Stomach (tissue), 9 donors: Measurements from ENCODE around the gene BABAM2. TPM values are rescaled to one million over a fixed set of nuclear protein-coding genes. Genes with fewer than 3 reads are reported as not detected.
A peak's percentile ranks its signal among the peaks of the same experiment; 100 is the strongest.

Source experiments
- DNase-seq, 2 donors: peaks; one replicate each; pipeline versions ENCODE4 v3.0.0 to v3.0.0-alpha.2; 2013 to 2019
- H3K27ac ChIP-seq, 5 donors: fragments of 200-600 bp in 4 of 5; sonication (generic) in 4 of 5; one replicate each; pipeline ENCODE4 v1.5.1; 2013 to 2019; ENCODE audit warnings: mild to moderate bottlenecking in 1 of 5, moderate library complexity in 1 of 5
- H3K27me3 ChIP-seq, 3 donors: fragments of 200-600 bp; sonication (generic); one replicate each; pipeline ENCODE4 v1.5.1; 2017 to 2019; ENCODE audit warnings: mixed run types in 1 of 3
- H3K36me3 ChIP-seq, 4 donors: fragments of 200-600 bp; sonication (generic); 1 replicate in 3 of 4; 2 replicates in 1 of 4; pipeline ENCODE4 v1.5.1; 2016 to 2019
- H3K4me1 ChIP-seq, 4 donors: fragments of 200-600 bp; sonication (generic); one replicate each; pipeline ENCODE4 v1.5.1; 2016 to 2019
- H3K4me3 ChIP-seq, 4 donors: fragments of 200-600 bp; sonication (generic) in 3 of 4; one replicate each; pipeline ENCODE4 v1.5.1; 2016 to 2019; ENCODE audit warnings: mild to moderate bottlenecking in 1 of 4
- H3K9me3 ChIP-seq, 4 donors: fragments of 200-600 bp; sonication (generic); one replicate each; pipeline ENCODE4 v1.5.1; 2016 to 2019
- EP300 ChIP-seq: sonication (generic); formaldehyde crosslinking; IDR thresholded peaks from one replicate; pipeline ENCODE4 v1.6.1; 2017; ENCODE audit warnings: antibody characterized with exemption
- POLR2A ChIP-seq, 4 donors: fragments of 450-650 bp; IDR thresholded peaks; one replicate each; pipeline ENCODE4 v1.6.1; 2016; ENCODE audit warnings: antibody characterized with exemption in 4 of 4, control low read depth in 2 of 4, mild to moderate bottlenecking in 1 of 4, moderate library complexity in 1 of 4
- POLR2AphosphoS5 ChIP-seq, 3 donors: sonication (generic); formaldehyde crosslinking; IDR thresholded peaks; one replicate each; pipeline ENCODE4 v1.6.1; 2016; ENCODE audit warnings: antibody characterized with exemption in 3 of 3
- WGBS, 5 donors: extraction: QIAGEN DNeasy Blood & Tissue Kit in 3 of 5; methylation state at CpG; one replicate each; pipeline versions ENCODE4 v1.1.5 to v1.1.7; 2013 to 2018; 5-methylcytosine and 5-hydroxymethylcytosine counted together
- intact Hi-C: fragments of 100-400 bp; cut with DNase I; formaldehyde crosslinking; loops from one replicate; pipeline ENCODE4 v1.15.1; 2023; ENCODE audit warnings: low total_unique reads
- polyA plus RNA-seq, 3 donors: library from polyadenylated mRNA; stranded (reverse); fragments of 200-250 nt; gene quantifications; one replicate each; pipeline ENCODE4 v1.2.3, GENCODE V29; 2013
- total RNA-seq, 5 donors: library from RNA; depleted of rRNA; stranded (reverse); fragments of >200 nt; gene quantifications; one replicate each; pipeline versions ENCODE4 v1.1.0 to v1.2.3, GENCODE V29; 2014 to 2016
- TF ChIP-seq, protein P1 (sequence below), 7 experiments: fragments of 450-650 bp in 4 of 7; fragments of 200-600 bp in 3 of 7; sonication (generic) in 3 of 7; IDR thresholded peaks; one replicate each; pipeline ENCODE4 v1.5.1; 2016 to 2019; ENCODE audit warnings: antibody characterized with exemption in 7 of 7, control low read depth in 2 of 7, mild to moderate bottlenecking in 1 of 7
- donor health status: healthy with polysubstance abuse.
- donor health status: Bipolar disorder and iron deficiency.
- donor health status: healthy.

BABAM2 gene
- total and polyA plus RNA-seq, 8 donors = 14.2 to 41.4 (median 22.8) TPM

DNA sequence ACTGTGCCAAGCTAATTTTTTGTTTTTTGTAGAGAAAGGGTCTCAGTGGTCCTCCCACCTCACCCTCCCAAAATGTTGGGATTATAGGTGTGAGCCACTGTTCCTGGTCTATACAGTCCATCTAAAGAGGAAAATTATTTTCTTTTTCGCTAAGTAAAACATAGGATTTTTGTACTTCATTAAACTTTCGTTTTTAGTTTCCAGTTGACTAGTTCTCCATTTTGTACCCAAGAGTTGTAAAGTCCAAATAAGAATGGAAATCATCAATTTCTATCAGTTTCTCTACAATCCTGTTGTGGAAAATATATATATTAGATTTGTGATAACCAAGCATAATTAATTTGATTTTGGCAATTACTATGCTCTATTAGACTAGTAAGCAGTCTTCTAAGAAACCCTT is 156.4 kb downstream of the BABAM2 start:
- DNase-seq = no peak
- TF ChIP-seq, protein P1, sequence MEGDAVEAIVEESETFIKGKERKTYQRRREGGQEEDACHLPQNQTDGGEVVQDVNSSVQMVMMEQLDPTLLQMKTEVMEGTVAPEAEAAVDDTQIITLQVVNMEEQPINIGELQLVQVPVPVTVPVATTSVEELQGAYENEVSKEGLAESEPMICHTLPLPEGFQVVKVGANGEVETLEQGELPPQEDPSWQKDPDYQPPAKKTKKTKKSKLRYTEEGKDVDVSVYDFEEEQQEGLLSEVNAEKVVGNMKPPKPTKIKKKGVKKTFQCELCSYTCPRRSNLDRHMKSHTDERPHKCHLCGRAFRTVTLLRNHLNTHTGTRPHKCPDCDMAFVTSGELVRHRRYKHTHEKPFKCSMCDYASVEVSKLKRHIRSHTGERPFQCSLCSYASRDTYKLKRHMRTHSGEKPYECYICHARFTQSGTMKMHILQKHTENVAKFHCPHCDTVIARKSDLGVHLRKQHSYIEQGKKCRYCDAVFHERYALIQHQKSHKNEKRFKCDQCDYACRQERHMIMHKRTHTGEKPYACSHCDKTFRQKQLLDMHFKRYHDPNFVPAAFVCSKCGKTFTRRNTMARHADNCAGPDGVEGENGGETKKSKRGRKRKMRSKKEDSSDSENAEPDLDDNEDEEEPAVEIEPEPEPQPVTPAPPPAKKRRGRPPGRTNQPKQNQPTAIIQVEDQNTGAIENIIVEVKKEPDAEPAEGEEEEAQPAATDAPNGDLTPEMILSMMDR (IDR thresholded peaks at IDR 0.05) = no peak
- no peak for TF ChIP-seq EP300
- TF ChIP-seq POLR2AphosphoS5 (IDR thresholded peaks at IDR 0.05) = no peak
- no peak for TF ChIP-seq POLR2A (IDR thresholded peaks at IDR 0.05)
- Histone ChIP-seq H3K27me3 (no peaks in the 10 kb centered on the region), H3K4me1 (peaks cover 0 to 24% (median 8%) of the 10 kb centered on the region in 4 donors), H3K9me3 (no peaks in the 10 kb centered on the region), H3K36me3 (no peaks in the 10 kb centered on the region), H3K4me3 (no peak overlapping the region), H3K27ac (peak overlapping the region in 1 of 5 donors; percentile 15)
- WGBS, 5 donors = 93 to 96% (median 95%) methylated on average over 2 of the region's 2 CpGs
- intact Hi-C loops = no loop called here

- Histone ChIP-seq H3K4me1 (peaks cover 0 to 24% (median 9%) of the 10 kb centered on the region in 4 donors), H3K27ac (peak overlapping the region in 1 of 5 donors; percentile 15), H3K9me3 (no peaks in the 10 kb centered on the region), H3K27me3 (no peaks in the 10 kb centered on the region), H3K4me3 (no peak overlapping the region), H3K36me3 (no peaks in the 10 kb centered on the region)
- no peak for DNase-seq
- TF ChIP-seq POLR2A (IDR thresholded peaks at IDR 0.05) = no peak
- TF ChIP-seq POLR2AphosphoS5 (IDR thresholded peaks at IDR 0.05) = no peak
- TF ChIP-seq, protein P1 (IDR thresholded peaks at IDR 0.05) = no peak
- TF ChIP-seq EP300 = no peak
- intact Hi-C loops = no loop called here
Measured at GRCh38 chr2:28047681-28048080, 157.2 kb downstream of the BABAM2 start.

DNA sequence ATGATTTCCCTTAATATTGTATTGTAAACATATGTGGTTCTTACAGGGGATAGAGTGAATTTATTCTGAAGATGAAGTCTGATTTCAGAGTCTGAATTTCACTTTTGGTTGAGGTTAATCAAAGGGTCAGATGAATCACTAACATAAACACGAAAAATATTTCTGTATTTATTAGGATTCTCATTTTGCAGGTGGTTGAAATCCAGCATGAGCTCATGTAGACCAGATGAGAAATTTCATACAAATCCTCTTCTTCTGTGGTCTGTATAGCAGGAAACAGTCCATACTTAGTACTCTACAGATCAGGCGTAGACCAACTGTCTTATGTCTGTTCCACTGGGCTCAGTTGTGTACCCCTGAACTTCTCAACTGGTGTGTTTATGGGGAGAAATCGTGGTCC is 157.8 kb downstream of the BABAM2 start:
- Histone ChIP-seq H3K27ac (peak overlapping the region in 1 of 5 donors; percentile 15), H3K9me3 (no peaks in the 10 kb centered on the region), H3K27me3 (no peaks in the 10 kb centered on the region), H3K36me3 (no peaks in the 10 kb centered on the region), H3K4me1 (peaks cover 0 to 24% (median 12%) of the 10 kb centered on the region in 4 donors), H3K4me3 (no peak overlapping the region)
- TF ChIP-seq POLR2AphosphoS5 (IDR thresholded peaks at IDR 0.05) = no peak
- TF ChIP-seq, protein P1 (IDR thresholded peaks at IDR 0.05) = no peak
- TF ChIP-seq EP300 = no peak
- TF ChIP-seq POLR2A (IDR thresholded peaks at IDR 0.05) = no peak
- DNase-seq = no peak
- WGBS, 5 donors = 83 to 90% (median 86%) methylated on average over 3 of the region's 3 CpGs
- intact Hi-C loops = no loop called here

DNA sequence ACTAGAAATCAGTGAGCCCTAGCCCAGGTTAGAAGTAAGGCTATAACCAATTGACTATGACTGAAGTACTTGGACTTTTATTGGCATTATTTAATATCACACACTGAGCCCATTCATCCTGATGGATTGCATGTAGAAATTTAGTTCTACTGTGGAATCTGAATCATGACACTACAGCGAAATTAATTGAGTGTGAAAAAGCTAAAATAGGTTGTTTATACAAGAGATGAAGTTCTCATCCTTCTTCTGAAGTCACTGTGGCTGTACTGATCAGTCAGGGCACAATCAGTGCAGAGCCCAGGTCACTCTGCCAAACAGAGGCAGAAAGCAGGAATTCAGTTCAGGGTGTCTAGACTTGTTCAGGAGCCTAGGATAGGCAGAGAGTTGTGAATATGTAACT is 158.9 kb downstream of the BABAM2 start:
- Histone ChIP-seq H3K27me3 (no peaks in the 10 kb centered on the region), H3K4me3 (no peak overlapping the region), H3K9me3 (no peaks in the 10 kb centered on the region), H3K36me3 (no peaks in the 10 kb centered on the region), H3K4me1 (peaks cover 0 to 27% (median 12%) of the 10 kb centered on the region in 4 donors), H3K27ac (no peak overlapping the region)
- no peak for DNase-seq
- intact Hi-C loops = no loop called here
- WGBS, 5 donors = 85 to 94% (median 93%) methylated on average over 1 of the region's 1 CpG
- TF ChIP-seq POLR2A (IDR thresholded peaks at IDR 0.05) (no peak), EP300 (no peak), POLR2AphosphoS5 (IDR thresholded peaks at IDR 0.05) (no peak)
- TF ChIP-seq, protein P1 (IDR thresholded peaks at IDR 0.05) = no peak
